IMR-90 (cell line): ENCODE measurements around the gene PPP1R3E. TPM values are rescaled to one million over a fixed set of nuclear protein-coding genes. Genes with fewer than 3 reads are reported as not detected.

Source experiments
- ATAC-seq: fragments of 200-7000 bp; cut with Tn5 transposase; 2 replicates; pipeline ENCODE4 v1.9.1; 2020; ENCODE audit warnings: low read depth, mild to moderate bottlenecking, moderate library complexity
- BruUV-seq: library from RNA; stranded (reverse); fragments of 400-500 nt; replicated peaks from 2 replicates; lab custom pipeline; 2021; lab: Mats Ljungman, UMichigan
- CTCF ChIA-PET: fragments of 300-600 bp; formaldehyde crosslinking; extraction: SDS; loops from one replicate; lab custom pipeline; 2021; ENCODE audit warnings: antibody characterized with exemption; lab: Yijun Ruan, JAX
- POLR2A ChIA-PET: fragments of 300-600 bp; sonication (Branson Sonifier 250); formaldehyde crosslinking; loops from one replicate; lab custom pipeline; 2022; ENCODE audit warnings: antibody characterized with exemption; ENCODE audit not compliant: unreplicated experiment; lab: Charles Lee
- DNase-seq: peaks from one replicate; pipeline ENCODE4 v3.0.0; 2013
- H2AFZ ChIP-seq: replicated peaks from 2 replicates; pipeline ENCODE3; 2013; ENCODE audit warnings: low read length, mild to moderate bottlenecking; ENCODE audit not compliant: poor library complexity
- H2AK5ac ChIP-seq: 2 replicates; pipeline ENCODE4 v1.6.1; 2013; ENCODE audit warnings: low read depth, low read length, inconsistent platforms
- H2AK9ac ChIP-seq: replicated peaks from 2 replicates; pipeline ENCODE3; 2013; ENCODE audit warnings: mild to moderate bottlenecking, low read depth, low read length, moderate library complexity; ENCODE audit not compliant: poor library complexity
- H2BK120ac ChIP-seq: 2 replicates; pipeline ENCODE4 v1.6.1; 2013; ENCODE audit warnings: low read depth, low read length, inconsistent platforms
- H2BK15ac ChIP-seq: 3 replicates; pipeline ENCODE4 v1.6.1; 2013; ENCODE audit warnings: low read depth, low read length, inconsistent platforms
- H2BK20ac ChIP-seq: 2 replicates; pipeline ENCODE4 v1.6.1; 2013; ENCODE audit warnings: low read depth, mild to moderate bottlenecking, inconsistent platforms, low read length, moderate library complexity
- H2BK5ac ChIP-seq: 2 replicates; pipeline ENCODE4 v1.6.1; 2013; ENCODE audit warnings: mild to moderate bottlenecking, low read depth, low read length, inconsistent platforms; ENCODE audit not compliant: poor library complexity, severe bottlenecking
- H3K14ac ChIP-seq: replicated peaks from 2 replicates; pipeline ENCODE4 v1.6.1; 2013; ENCODE audit warnings: low read depth, low read length, inconsistent platforms
- H3K18ac ChIP-seq: 2 replicates; pipeline ENCODE4 v1.6.1; 2013; ENCODE audit warnings: low read depth, low read length, control low read depth
- H3K23ac ChIP-seq: 2 replicates; pipeline ENCODE4 v1.6.1; 2013; ENCODE audit warnings: low read depth, low read length, inconsistent platforms
- H3K27ac ChIP-seq: 2 replicates; pipeline ENCODE4 v1.5.1; 2013; ENCODE audit warnings: mild to moderate bottlenecking, control low read depth, low read length; ENCODE audit not compliant: insufficient read depth
- H3K27me3 ChIP-seq: 2 replicates; pipeline ENCODE4 v1.6.1; 2013; ENCODE audit warnings: low read length; ENCODE audit not compliant: control insufficient read depth, insufficient read depth
- H3K36me3 ChIP-seq: 2 replicates; pipeline ENCODE4 v1.6.1; 2013; ENCODE audit warnings: low read length, mixed read lengths; ENCODE audit not compliant: control insufficient read depth, insufficient read depth
- H3K4ac ChIP-seq: 2 replicates; pipeline ENCODE4 v1.6.1; 2013; ENCODE audit warnings: low read depth, low read length, inconsistent platforms
- H3K4me1 ChIP-seq: 2 replicates; pipeline ENCODE4 v1.6.1; 2013; ENCODE audit warnings: low read length, mixed read lengths; ENCODE audit not compliant: control insufficient read depth, insufficient read depth
- H3K4me2 ChIP-seq: 2 replicates; pipeline ENCODE4 v1.6.1; 2013; ENCODE audit warnings: low read depth, mild to moderate bottlenecking, control low read depth, low read length, moderate library complexity
- H3K4me3 ChIP-seq: 2 replicates; pipeline ENCODE4 v1.5.1; 2013; ENCODE audit warnings: low read depth, mild to moderate bottlenecking, control low read depth, low read length, moderate library complexity; ENCODE audit not compliant: insufficient read depth
- H3K56ac ChIP-seq: 2 replicates; pipeline ENCODE4 v1.6.1; 2013; ENCODE audit warnings: low read length, inconsistent platforms; ENCODE audit not compliant: insufficient read depth; ENCODE audit errors: extremely low read depth
- H3K79me1 ChIP-seq, 2 experiments: 2 replicates each; pipeline ENCODE4 v1.6.1; 2013; ENCODE audit warnings: low read length in 2 of 2, inconsistent platforms in 1 of 2, low read depth in 1 of 2
- H3K9ac ChIP-seq: 2 replicates; pipeline ENCODE4 v1.6.1; 2013; ENCODE audit warnings: low read depth, low read length, control low read depth
- H3K9me1 ChIP-seq: 2 replicates; pipeline ENCODE4 v1.6.1; 2013; ENCODE audit warnings: low read length, inconsistent platforms; ENCODE audit not compliant: insufficient read depth
- H3K9me3 ChIP-seq: 2 replicates; pipeline ENCODE4 v1.6.1; 2013; ENCODE audit warnings: low read length; ENCODE audit not compliant: control insufficient read depth, insufficient read depth
- H4K20me1 ChIP-seq: 2 replicates; pipeline ENCODE4 v1.6.1; 2013; ENCODE audit warnings: low read length, inconsistent platforms; ENCODE audit not compliant: insufficient read depth
- H4K5ac ChIP-seq: 2 replicates; pipeline ENCODE4 v1.6.1; 2013; ENCODE audit warnings: mild to moderate bottlenecking, low read depth, low read length, control low read depth
- H4K8ac ChIP-seq, 2 experiments: 2 replicates each; pipeline ENCODE4 v1.6.1; 2013; ENCODE audit warnings: low read depth in 2 of 2, low read length in 2 of 2, control low read depth in 1 of 2, inconsistent platforms in 1 of 2
- H4K91ac ChIP-seq: 2 replicates; pipeline ENCODE4 v1.6.1; 2013; ENCODE audit warnings: low read depth, low read length, inconsistent platforms; ENCODE audit not compliant: insufficient read depth
- BHLHE40 ChIP-seq: fragments of 150-350 bp; IDR thresholded peaks from 2 replicates; pipeline ENCODE4 v1.6.1; 2016; ENCODE audit warnings: mild to moderate bottlenecking, low read depth, low read length
- CEBPB ChIP-seq: IDR thresholded peaks from 2 replicates; pipeline ENCODE4 v1.6.1; 2012; ENCODE audit warnings: low read depth, low read length, improper control_type of control experiment
- CHD1 ChIP-seq: IDR thresholded peaks from 2 replicates; pipeline ENCODE4 v1.6.1; 2012; ENCODE audit warnings: low read depth, low read length, improper control_type of control experiment
- CTCF ChIP-seq: conservative IDR thresholded peaks from 2 replicates; pipeline ENCODE4 v1.5.1; 2012; ENCODE audit warnings: mild to moderate bottlenecking, low read depth, low read length, improper control_type of control experiment
- FOS ChIP-seq: fragments of 150-350 bp; IDR thresholded peaks from 2 replicates; pipeline ENCODE4 v1.6.1; 2016; ENCODE audit warnings: low read depth, low read length
- MAFK ChIP-seq: IDR thresholded peaks from 2 replicates; pipeline ENCODE4 v1.6.1; 2012; ENCODE audit warnings: low read depth, low read length, improper control_type of control experiment
- MXI1 ChIP-seq: IDR thresholded peaks from 2 replicates; pipeline ENCODE4 v1.6.1; 2012; ENCODE audit warnings: low read depth, mild to moderate bottlenecking, low read length, moderate library complexity, borderline replicate concordance
- NFE2L2 ChIP-seq: fragments of 150-350 bp; IDR thresholded peaks from 2 replicates; pipeline ENCODE4 v1.6.1; 2016; ENCODE audit warnings: low read depth, mild to moderate bottlenecking, low read length
- POLR2A ChIP-seq: IDR thresholded peaks from 2 replicates; pipeline ENCODE4 v1.6.1; 2012; ENCODE audit warnings: mild to moderate bottlenecking, low read depth, low read length
- RCOR1 ChIP-seq: IDR thresholded peaks from 2 replicates; pipeline ENCODE4 v1.6.1; 2012; ENCODE audit warnings: mild to moderate bottlenecking, low read length, improper control_type of control experiment; ENCODE audit not compliant: insufficient replicate concordance
- RFX5 ChIP-seq: IDR thresholded peaks from 2 replicates; pipeline ENCODE4 v1.8.0; 2012; ENCODE audit warnings: low read depth, mild to moderate bottlenecking, low read length, moderate library complexity
- SMC3 ChIP-seq: fragments of 150-350 bp; IDR thresholded peaks from 2 replicates; pipeline ENCODE4 v1.6.1; 2016; ENCODE audit warnings: low read depth, mild to moderate bottlenecking, antibody characterized with exemption, low read length, moderate library complexity
- WGBS, 2 experiments: methylation state at CpG; one replicate each; pipeline versions ENCODE4 v1.1.5 to v1.1.7; 2013; ENCODE audit warnings: missing lambda C conversion rate in 2 of 2; ENCODE audit not compliant: insufficient read length in 1 of 2; ENCODE audit errors: extremely low coverage in 2 of 2; 5-methylcytosine and 5-hydroxymethylcytosine counted together
- dilution Hi-C: fragments of 300-500 bp; cut with HindIII; formaldehyde crosslinking; loops from one replicate; pipeline ENCODE4 v1.14.3; 2018; ENCODE audit warnings: low sequenced_read_pairs; ENCODE audit not compliant: unreplicated experiment
- in situ Hi-C: fragments of 300-500 bp; cut with MboI; formaldehyde crosslinking; loops from 3 replicates; pipeline ENCODE4 v1.14.3; 2019; ENCODE audit warnings: low sequenced_read_pairs, inconsistent platforms, mixed read lengths
- intact Hi-C: fragments of 100-400 bp; cut with micrococcal nuclease; formaldehyde crosslinking; loops from 2 replicates; pipeline ENCODE4 v1.10.0; 2022
- polyA plus RNA-seq, 3 experiments: library from polyadenylated mRNA; depleted of rRNA; stranded (reverse); fragments of >200 nt; gene quantifications; 2 replicates each; pipeline ENCODE4 v1.2.3, GENCODE V29; 2012; ENCODE audit warnings: low replicate concordance in 1 of 3
- total RNA-seq: library from RNA; depleted of rRNA; stranded (reverse); fragments of >200 nt; gene quantifications from 2 replicates; pipeline ENCODE4 v1.2.3, GENCODE V29; 2012
- TF ChIP-seq, protein P1 (sequence below): fragments of 150-350 bp; IDR thresholded peaks from 2 replicates; pipeline ENCODE4 v1.6.1; 2017; ENCODE audit warnings: mild to moderate bottlenecking, antibody characterized with exemption, low read length, low read depth

PPP1R3E gene
- total and polyA plus RNA-seq, 2 of the 4 experiments (the other 2 are of a cell fraction), result 1.3 to 3.5 TPM

- H3K9me1 ChIP-seq, result no peaks in the 10 kb centered on the region
- DNase-seq, result no peak
- no peak overlapping the region for H3K4ac ChIP-seq
- no peak overlapping the region for H2AK5ac ChIP-seq
- dilution Hi-C loops (no loop called here), intact Hi-C loops (no loop called here), in situ Hi-C loops (no loop called here)
- H3K4me2 ChIP-seq, result no peak overlapping the region
- no peak for ATAC-seq
- no peak overlapping the region for H2AK9ac ChIP-seq
- H4K5ac ChIP-seq, result no peak overlapping the region
- H3K27ac ChIP-seq, result no peak overlapping the region
- no peak overlapping the region for H4K8ac ChIP-seq
- no peak overlapping the region for H2AFZ ChIP-seq
- H3K14ac ChIP-seq, result no peak overlapping the region
- peaks cover 10% of the 10 kb centered on the region for H3K36me3 ChIP-seq
- ChIA-PET CTCF (no interaction called here), POLR2A (no interaction called here)
- no peak overlapping the region for H4K91ac ChIP-seq
- H3K23ac ChIP-seq, result no peak overlapping the region
- peaks cover 3% of the 10 kb centered on the region; the same call in 1 of the 2 replicates for H3K4me1 ChIP-seq
- H3K27me3 ChIP-seq, result no peaks in the 10 kb centered on the region
- no peak overlapping the region for H2BK20ac ChIP-seq
- no peak overlapping the region for H3K56ac ChIP-seq
- no peak overlapping the region for H2BK5ac ChIP-seq
- no peak overlapping the region for H2BK120ac ChIP-seq
- H4K20me1 ChIP-seq, result no peaks in the 10 kb centered on the region; the same call in 1 of the 2 replicates
- no peak overlapping the region for H3K4me3 ChIP-seq
- no peak overlapping the region for H2BK15ac ChIP-seq
- BruUV-seq, result no TSS peak
- H3K9me3 ChIP-seq, result no peaks in the 10 kb centered on the region
- TF ChIP-seq CTCF (no peak), BHLHE40 (no peak), MXI1 (no peak), SMC3 (no peak), RFX5 (no peak), RCOR1 (no peak), MAFK (no peak), NFE2L2 (no peak), POLR2A (no peak), CHD1 (no peak), CEBPB (no peak), FOS (no peak)
- TF ChIP-seq, protein P1, sequence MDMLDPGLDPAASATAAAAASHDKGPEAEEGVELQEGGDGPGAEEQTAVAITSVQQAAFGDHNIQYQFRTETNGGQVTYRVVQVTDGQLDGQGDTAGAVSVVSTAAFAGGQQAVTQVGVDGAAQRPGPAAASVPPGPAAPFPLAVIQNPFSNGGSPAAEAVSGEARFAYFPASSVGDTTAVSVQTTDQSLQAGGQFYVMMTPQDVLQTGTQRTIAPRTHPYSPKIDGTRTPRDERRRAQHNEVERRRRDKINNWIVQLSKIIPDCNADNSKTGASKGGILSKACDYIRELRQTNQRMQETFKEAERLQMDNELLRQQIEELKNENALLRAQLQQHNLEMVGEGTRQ, result no peak
- H3K18ac ChIP-seq, result no peak overlapping the region
- no peak overlapping the region for H3K9ac ChIP-seq
- H3K79me1 ChIP-seq, result peaks cover 0 to 7% of the 10 kb centered on the region in 2 experiments; a peak in 3 of 4 replicates
- WGBS, 2 experiments, result no CpG with 5 or more reads among the region's 8 CpGs
Measured at GRCh38 chr14:23349156-23349845, 46.6 kb upstream of the PPP1R3E start.
